HG03575 (cell line): ENCODE results near the gene TMEM270.
"Not testable (repeated sequence)": the region's sequence is repeated elsewhere in the genome, so short reads cannot be mapped to it uniquely, and the experiment has no call there.

ENCODE experiments used
- ATAC-seq: cut with Tn5 transposase; IDR thresholded peaks from one replicate; pipeline ENCODE4 v1.9.1; 2021; ENCODE audit not compliant: unreplicated experiment, insufficient number of reproducible peaks, low FRiP score; ENCODE audit errors: extremely low read depth

The TMEM270 gene

DNA sequence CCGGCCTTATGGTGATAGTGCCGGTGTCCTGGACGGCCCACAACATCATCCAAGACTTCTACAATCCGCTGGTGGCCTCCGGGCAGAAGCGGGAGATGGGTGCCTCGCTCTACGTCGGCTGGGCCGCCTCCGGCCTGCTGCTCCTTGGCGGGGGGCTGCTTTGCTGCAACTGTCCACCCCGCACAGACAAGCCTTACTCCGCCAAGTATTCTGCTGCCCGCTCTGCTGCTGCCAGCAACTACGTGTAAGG is 29.4 kb upstream of the TMEM270 start:
- ATAC-seq, result no peak

DNA sequence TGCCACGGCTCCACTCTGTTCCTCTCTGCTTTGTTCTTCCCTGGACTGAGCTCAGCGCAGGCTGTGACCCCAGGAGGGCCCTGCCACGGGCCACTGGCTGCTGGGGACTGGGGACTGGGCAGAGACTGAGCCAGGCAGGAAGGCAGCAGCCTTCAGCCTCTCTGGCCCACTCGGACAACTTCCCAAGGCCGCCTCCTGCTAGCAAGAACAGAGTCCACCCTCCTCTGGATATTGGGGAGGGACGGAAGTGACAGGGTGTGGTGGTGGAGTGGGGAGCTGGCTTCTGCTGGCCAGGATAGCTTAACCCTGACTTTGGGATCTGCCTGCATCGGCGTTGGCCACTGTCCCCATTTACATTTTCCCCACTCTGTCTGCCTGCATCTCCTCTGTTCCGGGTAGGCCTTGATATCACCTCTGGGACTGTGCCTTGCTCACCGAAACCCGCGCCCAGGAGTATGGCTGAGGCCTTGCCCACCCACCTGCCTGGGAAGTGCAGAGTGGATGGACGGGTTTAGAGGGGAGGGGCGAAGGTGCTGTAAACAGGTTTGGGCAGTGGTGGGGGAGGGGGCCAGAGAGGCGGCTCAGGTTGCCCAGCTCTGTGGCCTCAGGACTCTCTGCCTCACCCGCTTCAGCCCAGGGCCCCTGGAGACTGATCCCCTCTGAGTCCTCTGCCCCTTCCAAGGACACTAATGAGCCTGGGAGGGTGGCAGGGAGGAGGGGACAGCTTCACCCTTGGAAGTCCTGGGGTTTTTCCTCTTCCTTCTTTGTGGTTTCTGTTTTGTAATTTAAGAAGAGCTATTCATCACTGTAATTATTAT is 28.9 kb upstream of the TMEM270 start:
- ATAC-seq, result no peak

DNA sequence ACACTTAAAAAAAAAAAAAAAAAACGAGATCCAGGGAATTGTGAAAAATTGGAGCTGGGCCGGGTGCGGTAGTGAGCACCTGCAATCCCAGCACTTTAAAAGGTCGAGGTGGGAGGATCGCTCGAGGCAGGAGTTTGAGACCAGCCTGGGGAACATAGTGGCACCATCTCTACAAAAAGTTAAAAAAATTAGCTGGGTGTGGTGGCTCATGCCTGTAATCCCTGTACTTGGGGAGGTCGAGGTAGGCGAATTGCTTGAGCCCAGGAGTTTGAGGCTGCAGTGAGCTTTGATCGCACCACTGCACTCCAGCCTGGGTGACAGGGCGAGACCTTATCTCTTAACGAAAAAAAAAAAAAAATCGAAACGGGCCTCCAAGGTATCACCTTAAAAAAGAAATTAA is 28.2 kb upstream of the TMEM270 start:
- ATAC-seq, result no peak

DNA sequence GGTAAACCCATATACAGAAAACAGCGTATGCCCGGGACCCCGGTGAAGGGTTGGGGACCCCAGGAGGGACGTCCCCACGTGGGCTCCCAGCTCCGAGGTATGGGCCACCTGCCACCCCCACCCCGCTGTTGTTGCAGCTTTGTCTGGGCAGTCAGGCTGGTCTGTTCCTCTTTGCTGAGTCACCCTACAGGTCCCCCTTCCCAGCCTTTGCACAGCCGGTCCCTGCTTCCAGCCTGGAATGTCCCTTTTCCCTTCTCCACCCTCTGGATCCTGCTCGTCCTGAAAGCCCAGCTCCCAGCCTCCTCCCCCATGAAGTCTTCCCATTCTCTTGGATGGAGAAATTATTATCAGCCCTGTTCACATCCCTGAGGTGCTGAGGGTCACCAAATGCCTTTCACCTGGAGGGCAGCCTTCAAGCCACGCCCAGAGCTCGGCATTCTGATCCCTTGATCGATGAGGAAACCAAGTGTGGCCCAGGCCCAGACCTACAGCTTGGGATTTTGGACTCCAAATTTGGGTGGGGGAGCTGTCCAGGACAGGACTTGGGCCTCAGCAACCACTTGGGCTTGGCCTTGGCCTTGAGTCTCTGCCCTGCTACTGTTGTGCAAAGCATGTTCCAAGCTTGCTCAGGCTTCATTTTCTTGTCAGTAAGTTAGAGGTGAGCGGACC is 27.6 kb upstream of the TMEM270 start:
- ATAC-seq, result no peak

DNA sequence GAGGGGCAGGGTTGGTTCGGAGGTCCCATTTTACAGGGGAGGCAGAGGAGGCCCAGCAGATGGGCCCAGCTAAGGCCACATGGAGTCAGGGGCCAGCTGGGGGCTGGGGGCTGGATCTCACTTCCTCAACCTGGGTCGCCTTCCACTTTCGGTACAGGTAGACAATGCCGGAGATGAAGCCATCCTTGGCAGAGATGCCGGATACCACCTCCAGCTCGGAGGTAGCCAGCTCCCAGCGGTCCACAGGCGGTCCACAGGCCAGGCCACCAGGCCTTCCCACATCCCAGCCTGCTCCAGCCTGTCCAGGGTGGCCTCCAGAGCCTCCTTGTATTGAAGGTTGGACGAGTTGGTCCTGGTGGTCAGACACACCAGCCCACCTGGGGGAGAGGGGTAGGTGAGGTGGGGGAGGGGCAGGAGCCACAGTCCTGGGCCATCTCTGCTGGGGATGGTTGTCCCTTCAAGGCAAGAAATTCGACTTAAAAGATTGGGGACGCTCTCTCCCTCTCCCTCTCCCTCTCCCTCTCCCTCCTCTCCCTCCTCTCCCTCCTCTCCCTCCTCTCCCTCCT is 26.2 kb upstream of the TMEM270 start:
- ATAC-seq, result no peak

DNA sequence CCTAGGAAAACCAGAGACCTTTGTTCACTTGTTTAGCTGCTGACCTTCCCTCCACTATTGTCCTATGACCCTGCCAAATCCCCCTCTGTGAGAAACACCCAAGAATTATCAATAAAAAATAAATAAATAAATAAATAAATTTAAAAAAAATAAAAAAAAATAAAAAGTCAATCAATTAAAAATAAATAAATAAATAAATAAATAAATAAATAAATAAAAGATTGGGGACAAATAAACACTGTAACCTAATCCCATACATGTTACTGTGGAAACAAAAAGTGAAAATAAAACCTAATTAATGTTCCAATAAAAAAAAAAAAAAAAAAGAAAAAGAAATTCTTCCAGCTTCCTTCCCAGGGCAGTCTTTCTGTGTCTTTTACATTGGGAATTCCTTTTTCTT is 23.8 kb upstream of the TMEM270 start:
- ATAC-seq, result not testable (repeated sequence)

DNA sequence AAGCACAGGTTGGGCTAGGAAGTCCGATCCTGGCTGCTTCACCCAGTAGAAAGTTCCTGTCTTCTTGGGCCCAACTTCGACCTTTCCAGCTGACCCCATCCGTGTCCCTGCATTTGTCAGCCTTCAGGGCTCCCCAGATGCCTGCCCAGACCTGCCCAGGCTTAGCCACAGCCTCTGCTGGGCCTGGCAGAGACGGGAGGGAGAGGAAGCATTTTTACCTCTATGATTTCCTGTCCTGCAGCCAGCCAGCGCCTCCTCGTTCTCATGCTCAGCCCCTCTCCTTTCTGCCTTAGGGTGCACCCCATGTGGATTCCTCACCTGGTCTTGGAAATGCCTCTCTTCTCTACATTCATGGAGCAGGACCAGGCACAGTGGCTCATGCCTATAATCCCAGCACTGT is 22.3 kb upstream of the TMEM270 start:
- ATAC-seq, result no peak

DNA sequence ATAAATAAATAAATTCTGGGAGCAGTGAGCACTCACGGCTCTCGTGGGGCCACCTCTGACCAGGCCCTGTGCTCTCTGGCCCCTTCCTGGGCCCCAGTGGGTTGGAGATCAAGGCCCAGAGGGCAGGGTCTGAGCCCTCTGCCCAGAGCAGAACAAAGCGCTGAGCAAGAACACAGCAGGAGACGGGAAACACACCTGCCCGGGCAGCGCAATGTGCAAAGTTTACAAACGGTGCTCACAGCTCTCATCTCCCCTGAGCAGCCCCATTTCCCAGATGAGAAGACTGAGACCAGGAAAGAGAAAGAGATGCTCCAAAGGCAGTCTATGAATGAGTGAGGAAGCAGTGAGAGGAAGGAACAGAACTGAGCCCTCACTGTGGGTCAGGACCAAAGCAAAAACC is 21.7 kb upstream of the TMEM270 start:
- ATAC-seq, result no peak

DNA sequence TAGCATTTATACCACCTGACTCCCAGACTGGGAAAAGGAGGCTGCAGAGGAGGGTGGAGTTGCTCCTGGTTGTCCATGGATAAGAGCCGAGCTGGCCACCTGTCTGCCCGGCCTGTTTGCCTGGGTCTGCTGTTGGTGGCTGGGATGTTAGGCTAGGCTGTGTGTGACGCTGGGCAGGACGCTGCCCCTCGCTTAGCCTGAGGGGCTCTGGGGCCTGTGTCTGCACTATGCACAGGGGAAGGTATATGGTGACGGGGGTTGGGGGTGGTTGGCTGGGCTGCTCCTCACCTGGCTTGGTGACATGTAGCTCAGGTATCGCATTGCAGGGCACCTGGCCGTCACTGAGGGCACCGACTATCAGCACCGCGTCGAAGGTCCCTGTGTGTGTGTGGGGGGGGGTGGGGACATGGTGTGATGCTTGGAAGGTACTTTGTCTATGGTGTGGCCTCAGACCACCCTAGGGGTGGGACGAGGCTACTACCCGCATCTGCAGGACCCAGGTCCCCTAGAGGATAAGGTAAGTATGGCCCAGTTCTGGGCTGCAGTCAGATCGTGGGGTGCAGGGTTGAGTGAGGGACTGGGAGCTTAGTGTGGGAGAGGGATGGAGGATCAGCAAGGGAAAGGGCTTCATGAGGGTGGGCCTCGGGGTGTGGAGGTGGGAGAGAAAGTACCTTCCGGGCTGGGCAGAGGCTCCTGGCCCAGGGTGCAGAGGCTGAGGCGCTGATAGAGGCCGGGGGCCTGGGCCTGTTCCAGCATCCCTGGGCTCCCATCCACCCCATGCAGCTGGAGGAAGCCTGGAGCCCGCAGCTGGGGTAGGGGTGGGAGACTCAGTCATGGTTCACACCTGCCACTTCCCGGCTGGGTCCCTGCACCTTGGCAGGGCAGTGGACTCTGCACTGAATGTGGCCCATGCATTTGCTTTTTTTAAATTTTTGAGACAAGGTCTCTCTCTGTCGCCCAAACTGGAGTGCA is 20.9 kb upstream of the TMEM270 start:
- ATAC-seq, result no peak

DNA sequence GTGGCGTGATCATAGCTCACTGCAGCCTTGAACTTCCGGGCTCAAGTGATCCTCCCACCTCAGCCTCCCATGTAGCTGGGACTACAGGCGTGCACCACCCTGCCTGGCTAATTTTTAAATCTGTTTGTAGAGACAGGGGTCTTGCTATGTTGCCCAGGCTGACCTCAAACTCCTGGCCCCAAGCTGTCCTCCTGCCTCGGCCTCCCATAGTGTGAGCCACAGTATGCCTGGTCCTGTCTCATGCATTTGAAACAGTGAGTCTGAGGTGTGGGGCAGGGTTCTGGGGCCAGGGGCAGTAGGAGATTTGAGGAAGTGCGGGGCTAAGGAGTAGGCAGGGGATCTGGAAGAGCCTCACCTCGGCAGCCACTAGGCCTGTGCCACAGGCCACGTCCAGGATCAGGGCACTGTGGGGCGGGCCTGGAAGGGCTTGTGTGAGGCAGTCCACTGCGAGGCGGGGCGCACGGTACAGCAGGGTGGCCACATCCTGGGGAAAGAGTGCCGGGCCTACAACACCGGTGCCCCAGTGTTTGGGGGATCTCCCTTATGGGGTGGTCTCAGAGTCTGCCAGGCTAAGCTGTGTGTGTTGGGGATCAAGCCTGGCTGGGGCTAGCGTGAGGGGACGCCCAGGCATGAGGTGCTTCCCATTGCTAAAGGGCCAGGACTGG is 20.1 kb upstream of the TMEM270 start:
- no peak for ATAC-seq

DNA sequence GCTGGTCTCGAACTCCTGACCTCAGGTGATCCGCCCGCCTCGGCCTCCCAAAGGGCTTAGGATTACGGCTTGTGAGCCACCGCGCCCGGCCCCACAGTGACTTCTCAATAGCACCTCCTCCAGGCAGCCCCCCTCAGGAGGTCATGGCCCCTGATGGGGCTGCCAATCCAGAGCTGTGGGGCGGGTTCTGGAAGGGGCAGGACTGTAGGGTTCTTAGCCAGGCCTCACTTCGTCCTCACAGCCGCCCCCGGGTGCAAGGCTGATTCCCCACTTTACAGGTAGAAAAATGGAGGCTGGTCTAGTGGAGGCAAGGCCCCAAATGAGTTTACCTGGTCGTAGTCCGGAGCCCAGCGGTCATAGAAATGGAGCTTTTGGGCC is 19.3 kb upstream of the TMEM270 start:
- ATAC-seq, result no peak

DNA sequence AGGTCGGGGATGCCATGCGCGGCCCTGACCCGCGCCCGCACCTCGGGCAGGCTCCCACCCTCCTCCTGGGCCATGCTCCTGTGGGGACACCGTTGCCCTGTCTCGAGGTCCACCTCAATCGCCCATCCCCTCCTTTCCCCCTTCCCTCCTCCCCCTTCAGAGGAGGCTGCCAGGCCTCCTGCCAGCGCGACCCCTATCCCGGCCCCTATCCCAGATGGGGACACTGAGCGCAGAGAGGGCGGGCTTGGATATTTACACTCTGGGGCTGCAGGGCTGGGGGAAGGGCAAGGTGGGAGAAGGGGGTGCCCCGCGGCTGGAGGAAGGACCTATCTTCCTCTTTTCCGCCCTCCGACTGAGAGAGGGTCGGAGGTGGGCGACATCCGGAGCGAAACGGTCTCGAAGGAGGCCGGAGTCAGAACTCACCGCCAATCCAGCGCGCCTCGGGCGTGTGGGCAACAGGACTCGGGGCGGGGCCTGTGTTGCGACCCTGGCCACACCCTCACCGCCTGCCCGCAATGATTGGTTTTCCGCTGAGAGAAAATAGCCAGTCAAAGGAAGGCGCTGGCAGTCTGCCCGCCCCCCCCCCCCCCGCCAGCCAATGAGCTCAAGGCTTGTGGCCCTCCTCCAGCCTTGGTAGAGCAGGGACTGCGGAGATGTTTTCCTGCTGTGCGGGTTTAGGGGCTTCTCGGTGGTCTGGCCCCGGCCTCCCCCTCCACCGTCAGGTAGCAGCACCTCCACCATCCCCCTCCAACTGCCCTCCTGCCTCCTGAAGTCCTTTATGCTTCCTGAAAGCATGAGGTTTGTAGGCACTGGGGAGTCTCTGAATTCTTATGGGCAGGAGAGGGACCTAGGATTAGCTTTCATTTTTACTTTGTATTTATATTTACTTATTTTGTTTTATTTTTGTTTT is 18.6 kb upstream of the TMEM270 start, which contains the start of gene METTL27:
Gene METTL27, minus strand, starts transcription at position 450 of the 910 bp plus-strand sequence. Its CDS starts 376 bp downstream, at position 74.
- no peak for ATAC-seq

DNA sequence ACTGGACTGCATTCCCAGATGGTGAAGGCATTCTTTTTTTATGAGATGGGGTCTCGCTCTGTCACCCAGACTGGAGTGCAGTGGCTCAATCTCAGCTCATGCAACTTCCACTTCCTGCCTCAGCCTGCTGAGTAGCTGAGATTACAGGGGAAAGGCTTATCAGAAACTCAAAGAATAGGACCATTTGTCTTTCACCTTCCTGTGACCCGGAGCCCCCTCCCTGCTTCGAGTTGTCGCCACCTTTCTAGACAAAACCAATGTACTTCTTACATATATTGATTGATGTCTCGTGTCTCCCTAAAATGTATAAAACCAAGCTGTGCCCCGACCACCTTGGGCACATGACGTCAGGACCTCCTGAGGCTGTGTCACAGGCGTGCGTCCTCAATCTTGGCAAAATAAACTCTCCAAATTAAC is 16.8 kb upstream of the TMEM270 start:
- ATAC-seq, result no peak

DNA sequence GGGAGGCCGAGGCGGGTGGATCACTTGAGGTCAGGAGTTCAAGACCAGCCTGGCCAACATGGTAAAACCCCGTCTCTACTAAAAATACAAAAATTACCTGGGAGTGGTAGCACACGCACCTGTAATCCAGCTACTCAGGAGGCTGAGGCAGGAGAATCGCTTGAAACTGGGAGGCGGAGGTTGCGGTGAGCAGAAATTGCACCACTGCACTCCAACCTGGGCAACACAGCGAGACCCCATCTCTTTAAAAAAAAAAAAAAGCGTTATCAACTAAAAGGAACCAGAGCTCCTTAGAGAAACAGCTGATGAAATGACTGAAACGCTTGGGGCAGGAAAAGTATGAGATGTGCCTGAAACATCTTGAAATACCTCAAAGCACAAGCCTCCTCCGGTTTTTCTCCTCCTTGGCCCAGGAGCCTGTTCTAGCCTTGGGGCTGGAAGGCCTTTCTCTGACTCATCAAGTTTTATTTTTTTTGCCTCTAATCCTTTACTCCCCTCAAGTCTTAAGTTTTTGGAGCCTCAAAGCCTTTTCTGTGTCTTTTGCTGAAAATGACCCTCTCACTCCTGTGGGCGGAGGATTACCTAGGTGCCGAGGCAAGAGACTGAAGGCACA is 16.0 kb upstream of the TMEM270 start:
- ATAC-seq, result no peak

DNA sequence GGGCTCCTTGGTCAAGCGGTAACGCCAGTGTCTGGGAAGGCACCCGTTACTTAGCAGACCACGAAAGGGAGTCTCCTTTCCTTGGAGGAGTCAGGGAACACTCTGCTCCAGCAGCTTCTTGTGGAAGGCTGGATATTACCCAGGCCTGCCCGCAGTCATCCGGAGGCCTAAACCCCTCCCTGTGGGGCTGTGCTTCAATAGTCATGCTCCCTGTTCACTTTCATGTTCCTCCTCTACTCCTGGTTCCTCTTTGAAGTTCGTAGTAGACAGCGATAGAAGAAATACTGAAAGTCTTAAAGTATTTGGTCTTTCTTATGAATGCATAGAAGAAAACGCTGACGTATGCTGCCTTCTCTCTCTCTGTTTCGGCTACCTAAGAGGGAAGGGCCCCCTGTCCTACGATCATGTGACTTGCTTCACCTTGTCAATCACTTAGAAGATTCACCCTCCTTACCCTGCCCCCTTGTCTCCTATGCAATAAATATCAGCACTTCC is 15.2 kb upstream of the TMEM270 start:
- not testable (repeated sequence) for ATAC-seq

DNA sequence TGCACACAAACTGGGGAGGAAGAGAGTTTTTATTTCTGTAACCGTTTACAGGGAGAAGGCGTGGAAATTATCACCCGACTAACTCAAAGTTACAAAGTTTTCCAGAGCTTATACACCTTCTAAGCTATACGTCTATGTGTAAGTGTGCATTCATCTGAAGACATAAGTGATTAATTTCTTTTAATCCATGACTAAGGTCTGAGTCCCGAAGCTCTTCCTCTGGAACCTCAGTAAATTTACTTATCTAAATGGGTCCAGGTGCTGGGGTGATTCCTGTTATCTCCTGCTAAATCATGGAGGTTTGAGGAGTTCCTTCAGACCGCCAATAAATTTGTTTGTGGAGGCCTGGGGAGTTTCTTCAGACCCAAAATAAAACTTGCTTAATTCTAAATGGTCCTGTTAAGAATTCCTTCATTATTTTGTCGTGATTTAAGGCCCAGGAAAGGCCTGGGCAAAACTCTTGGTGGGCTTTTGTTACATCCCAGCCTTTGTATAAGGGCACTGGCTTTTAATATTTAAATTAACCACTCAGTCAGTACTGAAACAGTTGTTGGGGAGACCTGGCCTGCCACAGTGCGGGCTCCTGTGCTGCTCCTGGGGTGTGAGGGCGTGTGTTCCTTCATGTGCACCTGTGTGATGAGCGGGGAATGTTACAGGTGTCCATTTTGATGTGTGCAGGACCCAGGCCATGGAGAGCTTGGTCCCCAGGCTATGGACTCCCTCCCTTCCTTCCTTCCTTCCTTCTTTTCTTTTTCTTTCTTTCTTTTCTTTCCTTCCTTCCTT is 12.8 kb upstream of the TMEM270 start:
- ATAC-seq, result no peak

DNA sequence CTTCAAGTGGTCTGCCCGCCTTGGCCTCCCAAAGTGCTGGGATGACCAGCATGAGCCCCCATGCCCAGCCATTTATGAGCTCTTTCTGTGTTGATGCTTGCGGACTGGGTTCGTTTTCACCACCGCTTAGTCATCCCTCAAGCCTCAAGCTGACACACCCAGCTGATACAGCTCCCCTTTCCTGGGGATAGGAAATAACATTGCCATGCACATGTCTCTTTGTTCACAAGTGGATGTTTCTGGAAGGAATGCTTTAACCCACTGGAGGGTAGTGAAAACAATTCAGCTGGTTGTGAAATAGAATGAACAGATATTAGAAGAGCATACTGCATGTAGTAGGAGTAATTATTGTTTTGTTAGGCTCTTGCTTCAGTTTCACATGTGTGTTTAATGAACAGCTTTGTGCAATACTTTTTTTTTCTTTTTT is 10.2 kb upstream of the TMEM270 start:
- ATAC-seq, result no peak
